Activated gamma-delta T cell treated with Interleukin-2 at 50 U/mL for 16 hours (primary cell): Measurements from ENCODE around the gene TBC1D22B.
A peak's percentile ranks its signal among the peaks of the same experiment; 100 is the strongest.
"Not testable (repeated sequence)": the region's sequence is repeated elsewhere in the genome, so short reads cannot be mapped to it uniquely, and the experiment has no call there.

ENCODE experiments used
- DNase-seq: peaks from one replicate; pipeline ENCODE4 v3.0.0-alpha.2; 2020

TBC1D22B gene

GRCh38 chr6:37324131-37325033 is 66.8 kb downstream of the TBC1D22B start:
- DNase-seq = no peak

- not testable (repeated sequence) for DNase-seq
These were observed 72.8 kb downstream of the TBC1D22B start for GRCh38 chr6:37330345-37330744.

GRCh38 chr6:37331047-37331446 is 73.5 kb downstream of the TBC1D22B start:
- no peak for DNase-seq

GRCh38 chr6:37332894-37333293 is 75.3 kb downstream of the TBC1D22B start:
- DNase-seq = no peak

- no peak for DNase-seq
These were observed 76.5 kb downstream of the TBC1D22B start for GRCh38 chr6:37334047-37334446.

GRCh38 chr6:37338317-37338716 is 80.7 kb downstream of the TBC1D22B start:
- not testable (repeated sequence) for DNase-seq

GRCh38 chr6:37338745-37339255 is 81.2 kb downstream of the TBC1D22B start:
- no peak for DNase-seq

GRCh38 chr6:37339741-37340638 is 82.4 kb downstream of the TBC1D22B start:
- DNase-seq = no peak

- DNase-seq = no peak
These were observed 83.0 kb downstream of the TBC1D22B start for GRCh38 chr6:37340639-37340943.

GRCh38 chr6:37343248-37343647 is 85.7 kb downstream of the TBC1D22B start:
- DNase-seq = no peak

GRCh38 chr6:37344308-37344707 is 86.7 kb downstream of the TBC1D22B start:
- no peak for DNase-seq

GRCh38 chr6:37345804-37346203 is 88.2 kb downstream of the TBC1D22B start:
- not testable (repeated sequence) for DNase-seq

- no peak for DNase-seq
These were observed 89.6 kb downstream of the TBC1D22B start for GRCh38 chr6:37347177-37347576.

GRCh38 chr6:37347670-37348111 is 90.1 kb downstream of the TBC1D22B start:
- no peak for DNase-seq

GRCh38 chr6:37351027-37351426 is 93.5 kb downstream of the TBC1D22B start:
- no peak for DNase-seq

GRCh38 chr6:37352384-37352783 is 94.8 kb downstream of the TBC1D22B start:
- no peak for DNase-seq

GRCh38 chr6:37353761-37354525 is 96.4 kb downstream of the TBC1D22B start, which contains the start of gene RNF8:
TSS of gene RNF8 (plus strand) at chr6:37353983. CDS start at chr6:37354165, 182 bp downstream.
- peak; percentile 86 for DNase-seq

- no peak for DNase-seq
These were observed 97.2 kb downstream of the TBC1D22B start for GRCh38 chr6:37354526-37355384.

- no peak for DNase-seq
These were observed 99.7 kb downstream of the TBC1D22B start for GRCh38 chr6:37357288-37357687.

GRCh38 chr6:37357860-37358259 is 100.3 kb downstream of the TBC1D22B start:
- no peak for DNase-seq

GRCh38 chr6:37359039-37359438 is 101.5 kb downstream of the TBC1D22B start:
- no peak for DNase-seq
